CD4-positive, alpha-beta T cell treated with Interleukin-10 for 1 hour (primary cell): ENCODE data around the gene CERS3.

Source experiments
- DNase-seq: peaks from one replicate; pipeline ENCODE4 v3.0.0-alpha.2; 2020

Gene CERS3

GRCh38 chr15:100528833-100529428 lies at the start of gene CERS3:
Gene CERS3, minus strand, starts transcription at chr15:100528950. Its CDS starts 27,101 bp downstream, at chr15:100501849.
- DNase-seq: no peak

DNA sequence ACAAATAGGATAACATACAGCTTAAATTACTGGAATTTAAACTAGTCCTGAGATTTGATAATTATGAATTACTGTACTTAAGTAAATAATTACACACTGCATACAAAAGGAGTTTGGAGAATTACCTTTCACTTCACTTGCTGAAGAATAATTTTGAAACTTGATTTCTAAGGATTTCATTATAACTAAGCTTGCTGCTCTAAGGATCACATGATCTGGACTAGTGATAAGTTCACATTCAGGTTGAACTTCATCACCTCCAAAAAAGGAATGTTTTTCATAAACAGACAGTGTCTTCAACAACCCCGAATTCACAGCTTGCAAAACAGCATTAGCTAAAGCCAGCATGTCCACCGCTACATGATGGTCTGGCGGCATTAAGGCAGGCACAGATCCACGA lies 44.8 kb upstream of the CERS3 start:
- DNase-seq: no peak

GRCh38 chr15:100572362-100572983 lies 43.7 kb upstream of the CERS3 start:
- peak; percentile 47 for DNase-seq

DNA sequence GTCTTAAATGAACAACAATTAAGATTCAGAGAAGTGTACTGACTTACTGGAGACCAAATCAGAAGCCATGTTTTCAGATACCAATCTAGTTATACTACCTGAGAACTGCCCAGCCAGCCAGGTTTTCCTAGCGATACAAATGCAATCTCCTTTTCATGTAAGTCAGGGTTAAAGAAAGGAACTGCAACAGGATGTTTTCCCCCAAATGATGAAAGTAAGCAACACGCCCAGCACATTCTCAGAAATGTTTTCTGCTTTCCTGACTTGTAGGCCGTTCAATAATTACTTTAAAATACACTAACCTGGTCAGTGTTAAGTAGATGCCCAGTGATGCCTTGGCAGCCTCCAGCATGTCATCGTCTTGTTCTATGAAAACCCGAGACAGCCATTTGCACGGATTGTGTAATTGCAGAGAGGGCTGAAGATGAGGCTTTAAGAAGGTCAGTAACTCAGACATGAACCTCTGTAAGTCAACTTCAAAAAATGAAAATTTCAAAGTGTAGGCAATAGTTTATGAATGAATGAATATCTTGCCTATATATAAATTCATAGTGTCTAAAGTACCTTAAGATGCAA lies 42.9 kb upstream of the CERS3 start:
- peak; percentile 33 for DNase-seq

- no peak for DNase-seq
These were observed 42.1 kb upstream of the CERS3 start for GRCh38 chr15:100570735-100571313.

DNA sequence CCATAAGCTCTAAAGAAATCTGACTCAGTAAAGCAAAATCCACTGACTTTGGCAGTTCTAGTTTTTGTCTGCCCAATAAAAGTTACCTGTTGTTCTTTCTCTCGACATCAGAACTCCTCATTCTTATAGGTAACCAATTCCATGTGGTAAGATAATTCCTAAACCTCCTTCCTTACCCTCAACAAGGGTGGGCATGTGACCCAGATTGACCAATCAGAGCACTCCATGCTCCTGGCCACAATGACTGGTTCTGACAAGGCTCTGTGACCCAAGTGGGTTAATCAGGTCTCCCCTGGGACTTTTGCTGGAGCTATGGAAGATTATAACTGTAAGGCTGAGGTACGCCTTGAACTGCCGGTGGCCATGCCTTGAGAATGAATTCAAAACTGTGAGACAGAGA lies 41.5 kb upstream of the CERS3 start:
- DNase-seq: no peak

GRCh38 chr15:100569391-100569790 lies 40.6 kb upstream of the CERS3 start:
- DNase-seq: no peak

- no peak for DNase-seq
These were observed 38.3 kb upstream of the CERS3 start for GRCh38 chr15:100566850-100567628.

DNA sequence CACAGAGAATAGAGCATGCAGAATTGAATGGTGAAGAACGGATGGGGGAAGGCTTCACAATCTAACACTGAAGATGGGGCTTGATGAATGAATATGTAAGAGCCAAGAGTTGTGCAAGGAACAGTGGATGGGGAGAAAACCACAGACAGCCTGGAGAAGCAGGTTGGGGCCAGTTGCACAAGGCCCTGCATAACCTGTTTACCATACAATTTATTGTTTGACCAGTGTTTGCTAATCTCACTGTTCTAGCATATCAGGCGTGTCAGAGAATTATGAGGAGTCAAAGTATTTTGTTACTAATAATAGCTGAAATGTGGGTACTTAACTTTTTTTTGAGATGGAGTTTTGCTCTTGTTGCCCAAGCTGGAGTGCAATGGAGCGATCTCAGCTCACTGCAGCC lies 36.8 kb upstream of the CERS3 start:
- no peak for DNase-seq

DNA sequence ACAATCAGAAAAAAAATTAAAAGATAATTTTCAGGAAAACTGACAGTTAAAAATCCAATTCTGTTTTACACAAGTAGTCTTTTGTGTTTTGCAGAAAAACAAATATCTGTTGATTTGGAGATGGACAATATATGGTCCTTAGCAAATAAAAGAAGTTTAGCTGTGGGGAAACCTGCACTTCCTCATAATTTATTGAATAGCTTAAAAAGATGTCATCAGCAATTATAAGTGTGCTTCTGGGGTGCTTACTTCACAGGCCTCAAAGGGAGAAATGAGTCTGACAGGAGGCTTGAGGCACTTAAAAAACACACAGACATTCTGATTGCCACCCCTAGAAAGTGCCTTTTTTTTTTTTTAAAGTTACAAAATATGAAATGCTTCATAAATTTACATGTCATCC lies 31.6 kb upstream of the CERS3 start:
- no peak for DNase-seq

- no peak for DNase-seq
These were observed 30.6 kb upstream of the CERS3 start for GRCh38 chr15:100559330-100559729.

- no peak for DNase-seq
These were observed 30.1 kb upstream of the CERS3 start for GRCh38 chr15:100558771-100559254.

DNA sequence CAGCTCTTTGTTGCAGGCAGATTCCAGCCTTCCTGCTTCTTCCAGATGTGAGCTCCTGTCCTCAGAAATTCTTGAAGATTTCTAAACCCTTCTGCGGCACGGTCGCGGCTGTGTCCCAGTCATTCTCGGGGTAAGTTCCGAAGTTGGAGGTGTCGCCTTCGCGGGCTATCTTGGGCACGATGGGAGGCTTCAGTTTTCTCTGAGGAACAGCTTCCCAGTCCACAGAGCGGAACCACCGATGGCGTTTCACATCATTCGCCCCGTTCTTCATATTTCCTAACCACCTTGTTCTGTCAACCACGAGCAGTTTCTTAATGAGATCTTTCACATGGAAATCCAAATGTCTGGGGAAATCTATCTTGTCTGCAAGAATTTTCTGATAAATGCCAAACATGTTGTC lies 24.7 kb upstream of the CERS3 start:
- DNase-seq: no peak

DNA sequence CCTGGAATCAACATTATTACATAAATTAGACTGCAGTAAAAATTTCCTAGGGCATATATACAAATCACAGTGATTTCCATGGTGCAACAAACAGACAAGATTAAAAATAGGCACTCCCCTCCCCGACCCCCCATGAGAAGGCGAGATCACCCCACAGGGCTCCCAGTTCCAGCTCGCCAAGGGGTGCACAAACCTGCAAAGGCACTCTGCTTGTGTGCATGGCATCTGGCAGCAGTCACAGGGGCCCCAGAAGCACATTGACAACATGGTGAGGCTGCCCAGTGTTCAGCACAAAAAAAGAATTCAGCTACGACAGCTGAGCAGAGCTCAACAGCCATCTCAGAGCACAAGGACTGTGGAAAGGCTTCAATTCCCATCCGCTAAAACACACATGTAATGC lies 19.2 kb upstream of the CERS3 start:
- no peak for DNase-seq

DNA sequence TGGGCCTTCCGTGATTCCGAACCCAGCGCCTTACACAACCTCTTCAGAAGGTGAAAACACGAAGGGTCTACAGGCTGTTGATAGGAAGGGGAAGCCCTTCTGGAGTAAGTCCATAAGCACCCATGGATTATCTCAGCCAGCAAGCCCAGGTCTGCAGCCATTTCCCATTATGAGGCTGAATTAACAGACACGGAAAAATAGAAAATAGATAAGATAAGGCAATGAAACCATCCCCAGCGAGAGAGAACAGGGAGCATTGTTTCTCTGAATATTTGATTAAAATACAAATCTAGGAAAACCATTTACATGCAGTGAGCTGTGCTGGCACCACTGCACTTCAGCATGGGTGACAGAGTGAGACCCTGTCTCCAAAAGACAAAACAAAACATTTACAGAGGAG lies 16.2 kb upstream of the CERS3 start:
- DNase-seq: no peak

- DNase-seq: no peak
These were observed 15.6 kb upstream of the CERS3 start for GRCh38 chr15:100544338-100544841.

- DNase-seq: no peak
These were observed 13.5 kb upstream of the CERS3 start for GRCh38 chr15:100542290-100542689.

DNA sequence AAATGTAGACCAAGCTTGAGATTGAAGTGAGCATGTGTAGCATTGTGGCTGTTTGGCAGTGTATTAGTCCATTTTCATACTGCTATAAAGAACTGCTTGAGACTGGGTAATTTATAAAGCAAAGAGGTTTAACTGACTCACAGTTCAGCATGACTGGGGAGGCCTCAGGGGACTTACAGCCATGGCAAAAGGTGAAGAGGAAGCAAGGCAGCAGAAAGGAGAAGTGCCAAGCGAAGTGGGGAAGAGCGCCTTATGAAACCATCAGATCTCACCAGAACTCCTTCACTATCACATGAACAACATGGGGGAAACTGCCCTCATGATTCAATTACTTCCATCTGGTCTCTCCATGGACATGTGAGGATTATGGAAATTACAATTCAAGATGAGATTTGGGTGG lies 8.6 kb upstream of the CERS3 start:
- no peak for DNase-seq

DNA sequence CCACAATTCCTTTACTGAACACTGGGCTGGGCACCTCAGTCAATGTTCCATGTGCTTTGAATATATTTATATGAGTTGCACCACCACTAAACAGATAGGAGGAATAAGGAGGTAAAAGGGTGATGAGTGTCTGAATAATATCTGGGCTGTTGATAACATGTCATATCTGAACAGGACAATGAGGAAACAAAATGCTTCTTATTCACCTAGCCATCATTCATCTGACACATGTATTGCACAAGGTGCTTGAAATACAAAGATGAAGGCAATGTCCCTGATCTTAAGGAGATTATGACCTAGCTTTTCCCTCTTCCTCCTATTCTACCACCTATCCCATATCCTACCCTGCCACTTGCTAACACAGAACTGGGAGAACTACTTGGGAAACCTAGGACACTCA lies 8.0 kb upstream of the CERS3 start:
- no peak for DNase-seq

- no peak for DNase-seq
These were observed 5.1 kb upstream of the CERS3 start for GRCh38 chr15:100533886-100534285.

DNA sequence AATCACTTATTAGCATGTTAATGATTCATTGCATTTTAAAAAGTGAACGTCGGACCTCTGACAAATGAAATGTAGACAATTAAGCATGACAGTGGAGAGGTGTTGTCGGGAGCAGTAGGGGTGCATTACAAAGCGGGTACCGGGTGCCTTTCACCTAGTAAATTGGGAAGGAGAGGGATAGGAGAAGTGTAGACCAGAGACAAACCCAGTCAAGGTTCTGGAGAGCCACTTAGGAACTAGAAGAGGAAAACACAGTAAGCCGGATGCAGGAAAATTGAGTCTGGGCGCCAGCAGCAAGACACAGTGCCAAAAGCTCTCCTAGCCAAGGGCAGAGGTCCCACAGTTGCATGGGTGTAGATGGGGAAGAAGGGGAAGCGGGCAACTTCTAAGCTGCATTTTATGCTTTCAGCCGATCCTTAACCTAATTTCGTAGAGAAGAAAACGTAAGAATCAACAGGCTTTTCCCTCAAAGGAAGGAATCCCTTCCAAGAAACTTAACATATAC lies 3.1 kb upstream of the CERS3 start:
- DNase-seq: no peak

DNA sequence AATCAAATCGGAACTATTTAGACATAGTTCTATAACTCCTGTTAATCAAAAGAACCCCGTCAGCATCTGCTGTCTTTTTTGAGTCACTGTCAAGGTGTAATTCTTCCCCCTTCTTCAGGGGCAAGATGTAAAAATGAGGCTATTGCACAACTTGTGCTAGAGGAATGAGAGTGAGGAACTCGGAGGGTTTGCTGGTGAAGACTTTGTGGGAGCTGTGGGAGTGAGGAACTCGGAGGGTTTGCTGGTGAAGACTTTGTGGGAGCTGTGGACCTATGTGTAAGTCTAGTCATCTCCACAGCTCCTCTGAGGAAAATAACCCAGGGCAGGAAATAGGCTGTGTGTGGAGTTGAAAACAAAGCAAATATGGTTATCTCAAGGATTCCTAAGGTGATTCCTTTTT lies 2.5 kb upstream of the CERS3 start:
- no peak for DNase-seq

DNA sequence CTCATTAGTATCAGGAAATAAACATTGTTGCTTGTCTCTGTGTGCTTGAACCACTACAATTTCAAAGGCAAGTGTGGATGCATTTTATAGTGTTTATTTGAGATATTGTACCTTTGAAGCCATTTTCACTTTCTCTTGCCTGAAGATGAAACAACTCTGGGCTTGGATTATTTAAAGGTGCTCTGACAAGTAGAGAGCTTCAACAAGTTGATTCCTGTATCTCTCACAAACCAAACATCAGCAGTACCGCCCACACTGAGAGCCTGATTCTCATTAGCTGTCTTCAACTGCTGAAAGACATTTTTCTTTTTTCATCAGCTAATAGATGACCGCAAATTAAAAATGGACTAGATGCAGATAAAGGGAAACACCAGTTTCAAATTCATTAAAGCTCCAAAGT lies 806 bp upstream of the CERS3 start:
- peak; percentile 15 for DNase-seq
